Measurements from ENCODE around the gene CSNK1G1.
A peak's percentile ranks its signal among the peaks of the same experiment; 100 is the strongest.

CSNK1G1 gene

GRCh38 chr15:64162869-64163658, 192.9 kb downstream of the CSNK1G1 start, which contains the start of gene PPIB:
TSS of gene PPIB (minus strand) at chr15:64163022. CDS start at chr15:64162986, 36 bp downstream.
- Histone ChIP-seq H3K27me3 (ENCODE audit: control insufficient read depth, insufficient read depth, low read length) (no peaks in the 10 kb centered on the region), H3K9ac (ENCODE audit: low read length) (peak within 1 kb of the TSS; percentile 99), H3K4me1 (ENCODE audit: control insufficient read depth, insufficient read depth, low read length) (peaks cover 15% of the 10 kb centered on the region), H3K36me3 (ENCODE audit: control insufficient read depth, insufficient read depth, low read length) (peaks cover 36% of the 10 kb centered on the region), H3K27ac (ENCODE audit: low read depth, low read length) (peak within 1 kb of the TSS; percentile 91), H3K9me3 (ENCODE audit: control insufficient read depth, insufficient read depth, low read depth, low read length) (no peaks in the 10 kb centered on the region), H3K4me3 (ENCODE audit: low read depth, low read length) (peak within 1 kb of the TSS; percentile 98)

- Histone ChIP-seq H3K27ac (ENCODE audit: low read depth, low read length) (peak overlapping the region; percentile 91), H3K9me3 (ENCODE audit: control insufficient read depth, insufficient read depth, low read depth, low read length) (no peaks in the 10 kb centered on the region), H3K9ac (ENCODE audit: low read length) (peak overlapping the region; percentile 99), H3K4me3 (ENCODE audit: low read depth, low read length) (peak overlapping the region; percentile 98), H3K4me1 (ENCODE audit: control insufficient read depth, insufficient read depth, low read length) (peaks cover 15% of the 10 kb centered on the region), H3K36me3 (ENCODE audit: control insufficient read depth, insufficient read depth, low read length) (peaks cover 41% of the 10 kb centered on the region), H3K27me3 (ENCODE audit: control insufficient read depth, insufficient read depth, low read length) (no peaks in the 10 kb centered on the region)
Observed at GRCh38 chr15:64162478-64162868, 193.5 kb downstream of the CSNK1G1 start.

- peaks cover 47% of the 10 kb centered on the region for H3K36me3 ChIP-seq (ENCODE audit: control insufficient read depth, insufficient read depth, low read length)
- peak overlapping the region; percentile 91 for H3K27ac ChIP-seq (ENCODE audit: low read depth, low read length)
- H3K9me3 ChIP-seq (ENCODE audit: control insufficient read depth, insufficient read depth, low read depth, low read length): no peaks in the 10 kb centered on the region
- H3K9ac ChIP-seq (ENCODE audit: low read length): peak overlapping the region; percentile 99
- H3K27me3 ChIP-seq (ENCODE audit: control insufficient read depth, insufficient read depth, low read length): no peaks in the 10 kb centered on the region
- H3K4me3 ChIP-seq (ENCODE audit: low read depth, low read length): peak overlapping the region; percentile 98
- peaks cover 15% of the 10 kb centered on the region for H3K4me1 ChIP-seq (ENCODE audit: control insufficient read depth, insufficient read depth, low read length)
Observed at GRCh38 chr15:64161688-64162477, 194.1 kb downstream of the CSNK1G1 start.

- no peaks in the 10 kb centered on the region for H3K27me3 ChIP-seq (ENCODE audit: control insufficient read depth, insufficient read depth, low read length)
- no peak overlapping the region for H3K27ac ChIP-seq (ENCODE audit: low read depth, low read length)
- H3K4me1 ChIP-seq (ENCODE audit: control insufficient read depth, insufficient read depth, low read length): peaks cover 11% of the 10 kb centered on the region
- H3K9ac ChIP-seq (ENCODE audit: low read length): no peak overlapping the region
- peaks cover 73% of the 10 kb centered on the region for H3K36me3 ChIP-seq (ENCODE audit: control insufficient read depth, insufficient read depth, low read length)
- H3K9me3 ChIP-seq (ENCODE audit: control insufficient read depth, insufficient read depth, low read depth, low read length): no peaks in the 10 kb centered on the region
- H3K4me3 ChIP-seq (ENCODE audit: low read depth, low read length): no peak overlapping the region
Observed at GRCh38 chr15:64158363-64159134, 197.4 kb downstream of the CSNK1G1 start.

GRCh38 chr15:64157599-64158125, 198.3 kb downstream of the CSNK1G1 start:
- Histone ChIP-seq H3K27me3 (ENCODE audit: control insufficient read depth, insufficient read depth, low read length) (peaks cover 8% of the 10 kb centered on the region), H3K36me3 (ENCODE audit: control insufficient read depth, insufficient read depth, low read length) (peaks cover 73% of the 10 kb centered on the region), H3K27ac (ENCODE audit: low read depth, low read length) (no peak overlapping the region), H3K4me1 (ENCODE audit: control insufficient read depth, insufficient read depth, low read length) (peaks cover 12% of the 10 kb centered on the region), H3K9me3 (ENCODE audit: control insufficient read depth, insufficient read depth, low read depth, low read length) (no peaks in the 10 kb centered on the region), H3K4me3 (ENCODE audit: low read depth, low read length) (no peak overlapping the region), H3K9ac (ENCODE audit: low read length) (no peak overlapping the region)

- peaks cover 71% of the 10 kb centered on the region for H3K36me3 ChIP-seq (ENCODE audit: control insufficient read depth, insufficient read depth, low read length)
- no peak overlapping the region for H3K27ac ChIP-seq (ENCODE audit: low read depth, low read length)
- no peak overlapping the region for H3K4me3 ChIP-seq (ENCODE audit: low read depth, low read length)
- peaks cover 17% of the 10 kb centered on the region for H3K27me3 ChIP-seq (ENCODE audit: control insufficient read depth, insufficient read depth, low read length)
- H3K4me1 ChIP-seq (ENCODE audit: control insufficient read depth, insufficient read depth, low read length): peaks cover 13% of the 10 kb centered on the region
- H3K9me3 ChIP-seq (ENCODE audit: control insufficient read depth, insufficient read depth, low read depth, low read length): no peaks in the 10 kb centered on the region
- no peak overlapping the region for H3K9ac ChIP-seq (ENCODE audit: low read length)
Observed at GRCh38 chr15:64156652-64157331, 199.2 kb downstream of the CSNK1G1 start.

GRCh38 chr15:64155802-64156651, 199.9 kb downstream of the CSNK1G1 start:
- no peaks in the 10 kb centered on the region for H3K9me3 ChIP-seq (ENCODE audit: control insufficient read depth, insufficient read depth, low read depth, low read length)
- H3K27ac ChIP-seq (ENCODE audit: low read depth, low read length): no peak overlapping the region
- H3K9ac ChIP-seq (ENCODE audit: low read length): no peak overlapping the region
- peaks cover 12% of the 10 kb centered on the region for H3K4me1 ChIP-seq (ENCODE audit: control insufficient read depth, insufficient read depth, low read length)
- H3K36me3 ChIP-seq (ENCODE audit: control insufficient read depth, insufficient read depth, low read length): peaks cover 67% of the 10 kb centered on the region
- H3K27me3 ChIP-seq (ENCODE audit: control insufficient read depth, insufficient read depth, low read length): peaks cover 19% of the 10 kb centered on the region
- H3K4me3 ChIP-seq (ENCODE audit: low read depth, low read length): no peak overlapping the region

GRCh38 chr15:64153480-64154367, 202.2 kb downstream of the CSNK1G1 start:
- Histone ChIP-seq H3K4me1 (ENCODE audit: control insufficient read depth, insufficient read depth, low read length) (peaks cover 14% of the 10 kb centered on the region), H3K9ac (ENCODE audit: low read length) (no peak overlapping the region), H3K36me3 (ENCODE audit: control insufficient read depth, insufficient read depth, low read length) (peaks cover 45% of the 10 kb centered on the region), H3K27me3 (ENCODE audit: control insufficient read depth, insufficient read depth, low read length) (peaks cover 19% of the 10 kb centered on the region), H3K4me3 (ENCODE audit: low read depth, low read length) (peak overlapping the region; percentile 94), H3K9me3 (ENCODE audit: control insufficient read depth, insufficient read depth, low read depth, low read length) (no peaks in the 10 kb centered on the region), H3K27ac (ENCODE audit: low read depth, low read length) (no peak overlapping the region)
